ENCODE measurements around the gene REPS2. TPM values are rescaled to one million over a fixed set of nuclear protein-coding genes. Genes with fewer than 3 reads are reported as not detected.
A peak's percentile ranks its signal among the peaks of the same experiment; 100 is the strongest.

The REPS2 gene
- total RNA-seq, 1 donor from 2014 or later = 1.2 TPM

- no peak overlapping the region for H3K27ac Mint-ChIP-seq (ENCODE audit: unreplicated experiment)
- Histone ChIP-seq H3K4me1 (ENCODE audit: insufficient read depth, low read length) (no peaks in the 10 kb centered on the region), H3K79me2 (ENCODE audit: insufficient read depth, low read length) (no peaks in the 10 kb centered on the region), H3K27me3 (ENCODE audit: insufficient read depth, low read length) (no peaks in the 10 kb centered on the region), H3K4me2 (ENCODE audit: low read length) (no peak overlapping the region), H3K9me3 (ENCODE audit: insufficient read depth, low read depth, low read length) (no peaks in the 10 kb centered on the region), H4K20me1 (ENCODE audit: insufficient read depth, low read length) (no peaks in the 10 kb centered on the region), H3K9ac (ENCODE audit: low read length) (no peak overlapping the region), H3K27ac (ENCODE audit: low read depth, low read length) (no peak overlapping the region), H2AFZ (ENCODE audit: low read depth, low read length) (no peak overlapping the region), H3K36me3 (ENCODE audit: insufficient read depth, low read length) (no peaks in the 10 kb centered on the region), H3K4me3 (ENCODE audit: insufficient read depth, low read depth, low read length) (no peak overlapping the region)
- FAIRE-seq (peak; percentile 17), DNase-seq (ENCODE audit: low read depth) (no peak)
- H3K4me3 Mint-ChIP-seq (ENCODE audit: unreplicated experiment) = no peak overlapping the region
- H3K27me3 Mint-ChIP-seq (ENCODE audit: low read depth, unreplicated experiment) = no peaks in the 10 kb centered on the region
- no peaks in the 10 kb centered on the region for H3K36me3 Mint-ChIP-seq (ENCODE audit: low read depth, unreplicated experiment)
- no peaks in the 10 kb centered on the region for H3K9me3 Mint-ChIP-seq (ENCODE audit: unreplicated experiment)
- TF ChIP-seq CTCF (IDR thresholded peaks at IDR 0.05; ENCODE audit: insufficient read depth, low read depth, low read length) = no peak
- TF ChIP-seq EZH2 (IDR thresholded peaks at IDR 0.05; ENCODE audit: insufficient read depth, low read length) = no peak
- peaks cover 1% of the 10 kb centered on the region for H3K4me1 Mint-ChIP-seq (ENCODE audit: low read depth, unreplicated experiment)
Observed at GRCh38 chrX:17053502-17053901, 107.0 kb downstream of the REPS2 start.

- no peak for FAIRE-seq
- no peaks in the 10 kb centered on the region for H3K4me1 ChIP-seq (ENCODE audit: insufficient read depth, low read length)
- no peak overlapping the region for H2AFZ ChIP-seq (ENCODE audit: low read depth, low read length)
- no peak for TF ChIP-seq EZH2 (IDR thresholded peaks at IDR 0.05; ENCODE audit: insufficient read depth, low read length)
- H3K36me3 Mint-ChIP-seq (ENCODE audit: low read depth, unreplicated experiment) = no peaks in the 10 kb centered on the region
- no peaks in the 10 kb centered on the region for H3K27me3 Mint-ChIP-seq (ENCODE audit: low read depth, unreplicated experiment)
- H3K36me3 ChIP-seq (ENCODE audit: insufficient read depth, low read length) = no peaks in the 10 kb centered on the region
- H3K4me1 Mint-ChIP-seq (ENCODE audit: low read depth, unreplicated experiment) = peaks cover 1% of the 10 kb centered on the region
- H3K9me3 Mint-ChIP-seq (ENCODE audit: unreplicated experiment) = no peaks in the 10 kb centered on the region
- no peak overlapping the region for H3K9ac ChIP-seq (ENCODE audit: low read length)
- no peak overlapping the region for H3K4me3 Mint-ChIP-seq (ENCODE audit: unreplicated experiment)
- no peaks in the 10 kb centered on the region for H3K27me3 ChIP-seq (ENCODE audit: insufficient read depth, low read length)
- no peak for DNase-seq (ENCODE audit: low read depth)
- no peak overlapping the region for H3K4me2 ChIP-seq (ENCODE audit: low read length)
- no peak overlapping the region for H3K27ac ChIP-seq (ENCODE audit: low read depth, low read length)
- H3K79me2 ChIP-seq (ENCODE audit: insufficient read depth, low read length) = no peaks in the 10 kb centered on the region
- no peaks in the 10 kb centered on the region for H3K9me3 ChIP-seq (ENCODE audit: insufficient read depth, low read depth, low read length)
- no peak overlapping the region for H3K4me3 ChIP-seq (ENCODE audit: insufficient read depth, low read depth, low read length)
- H3K27ac Mint-ChIP-seq (ENCODE audit: unreplicated experiment) = no peak overlapping the region
- no peaks in the 10 kb centered on the region for H4K20me1 ChIP-seq (ENCODE audit: insufficient read depth, low read length)
Observed at GRCh38 chrX:17056868-17057608, 110.6 kb downstream of the REPS2 start.

GRCh38 chrX:17062065-17062464, 115.6 kb downstream of the REPS2 start:
- no peaks in the 10 kb centered on the region for H3K36me3 ChIP-seq (ENCODE audit: insufficient read depth, low read length)
- no peaks in the 10 kb centered on the region for H3K36me3 Mint-ChIP-seq (ENCODE audit: low read depth, unreplicated experiment)
- no peak for DNase-seq (ENCODE audit: low read depth)
- no peak overlapping the region for H3K27ac Mint-ChIP-seq (ENCODE audit: unreplicated experiment)
- H2AFZ ChIP-seq (ENCODE audit: low read depth, low read length) = no peak overlapping the region
- no peaks in the 10 kb centered on the region for H4K20me1 ChIP-seq (ENCODE audit: insufficient read depth, low read length)
- H3K9me3 ChIP-seq (ENCODE audit: insufficient read depth, low read depth, low read length) = no peaks in the 10 kb centered on the region
- no peak overlapping the region for H3K9ac ChIP-seq (ENCODE audit: low read length)
- no peak overlapping the region for H3K27ac ChIP-seq (ENCODE audit: low read depth, low read length)
- no peak overlapping the region for H3K4me2 ChIP-seq (ENCODE audit: low read length)
- FAIRE-seq = no peak
- H3K27me3 ChIP-seq (ENCODE audit: insufficient read depth, low read length) = no peaks in the 10 kb centered on the region
- TF ChIP-seq EZH2 (IDR thresholded peaks at IDR 0.05; ENCODE audit: insufficient read depth, low read length) = no peak
- TF ChIP-seq CTCF (IDR thresholded peaks at IDR 0.05; ENCODE audit: insufficient read depth, low read depth, low read length) = no peak
- no peaks in the 10 kb centered on the region for H3K79me2 ChIP-seq (ENCODE audit: insufficient read depth, low read length)
- no peak overlapping the region for H3K4me3 Mint-ChIP-seq (ENCODE audit: unreplicated experiment)
- no peak overlapping the region for H3K4me3 ChIP-seq (ENCODE audit: insufficient read depth, low read depth, low read length)
- H3K4me1 ChIP-seq (ENCODE audit: insufficient read depth, low read length) = no peaks in the 10 kb centered on the region
- H3K4me1 Mint-ChIP-seq (ENCODE audit: low read depth, unreplicated experiment) = peaks cover 1% of the 10 kb centered on the region
- no peaks in the 10 kb centered on the region for H3K27me3 Mint-ChIP-seq (ENCODE audit: low read depth, unreplicated experiment)
- no peaks in the 10 kb centered on the region for H3K9me3 Mint-ChIP-seq (ENCODE audit: unreplicated experiment)

Data from astrocyte (in vitro differentiated cells and primary cell).